Skin epidermis (tissue), 12 donors: ENCODE measurements around the gene TFCP2L1.

Experiments used
- H3K27ac ChIP-seq, 21 experiments: fragments of 200-600 bp; sonication (generic) in 11 of 21; one replicate each; pipeline ENCODE4 v1.5.0; 2020; ENCODE audit warnings: mild to moderate bottlenecking in 3 of 21, inconsistent platforms in 2 of 21, moderate library complexity in 2 of 21
- H3K4me3 ChIP-seq, 7 experiments: fragments of 200-600 bp; sonication (generic) in 2 of 7; one replicate each; pipeline ENCODE4 v1.5.0; 2020; ENCODE audit warnings: inconsistent platforms in 2 of 7, mild to moderate bottlenecking in 2 of 7, moderate library complexity in 1 of 7

Gene TFCP2L1

GRCh38 chr2:121186261-121186660 lies 98.7 kb downstream of the TFCP2L1 start:
- H3K4me3 ChIP-seq = no peak overlapping the region
- H3K27ac ChIP-seq = peak overlapping the region in 7 of 21 experiments; percentile 16 to 69 (median 50)

- H3K27ac ChIP-seq = peak overlapping the region in 8 of 21 experiments; percentile 41 to 69 (median 56)
- H3K4me3 ChIP-seq = no peak overlapping the region
Measured at GRCh38 chr2:121185571-121186074, 99.4 kb downstream of the TFCP2L1 start.

- Histone ChIP-seq H3K27ac (peak overlapping the region in 6 of 21 experiments; percentile 6 to 62 (median 59)), H3K4me3 (no peak overlapping the region)
Measured at GRCh38 chr2:121185111-121185510, 99.9 kb downstream of the TFCP2L1 start.

GRCh38 chr2:121184248-121184862 lies 100.6 kb downstream of the TFCP2L1 start:
- no peak overlapping the region for H3K27ac ChIP-seq
- H3K4me3 ChIP-seq = no peak overlapping the region

GRCh38 chr2:121182520-121182919 lies 102.5 kb downstream of the TFCP2L1 start:
- no peak overlapping the region for H3K4me3 ChIP-seq

GRCh38 chr2:121179467-121179866 lies 105.5 kb downstream of the TFCP2L1 start:
- no peak overlapping the region for H3K27ac ChIP-seq
- H3K4me3 ChIP-seq = no peak overlapping the region

More at GRCh38 chr2:121182520-121182919, 102.5 kb downstream of the TFCP2L1 start:
- H3K27ac ChIP-seq = peak overlapping the region in 1 of 21 experiments; percentile 18

- H3K27ac ChIP-seq = no peak overlapping the region
Measured at GRCh38 chr2:121178730-121179129, 106.3 kb downstream of the TFCP2L1 start.

GRCh38 chr2:121177896-121178295 lies 107.1 kb downstream of the TFCP2L1 start:
- Histone ChIP-seq H3K4me3 (no peak overlapping the region), H3K27ac (no peak overlapping the region)

More at GRCh38 chr2:121178730-121179129, 106.3 kb downstream of the TFCP2L1 start:
- no peak overlapping the region for H3K4me3 ChIP-seq

- Histone ChIP-seq H3K27ac (peak overlapping the region in 16 of 21 experiments; percentile 21 to 82 (median 60)), H3K4me3 (no peak overlapping the region)
Measured at GRCh38 chr2:121175326-121175725, 109.7 kb downstream of the TFCP2L1 start.

GRCh38 chr2:121173806-121174205 lies 111.2 kb downstream of the TFCP2L1 start:
- Histone ChIP-seq H3K27ac (peak overlapping the region in 10 of 21 experiments; percentile 23 to 81 (median 58)), H3K4me3 (no peak overlapping the region)

- H3K27ac ChIP-seq = peak overlapping the region in 5 of 21 experiments; percentile 3 to 81 (median 46)
- no peak overlapping the region for H3K4me3 ChIP-seq
Measured at GRCh38 chr2:121173112-121173511, 111.9 kb downstream of the TFCP2L1 start.

GRCh38 chr2:121172456-121172855 lies 112.5 kb downstream of the TFCP2L1 start:
- peak overlapping the region in 10 of 21 experiments; percentile 9 to 72 (median 48) for H3K27ac ChIP-seq
- no peak overlapping the region for H3K4me3 ChIP-seq

- Histone ChIP-seq H3K4me3 (no peak overlapping the region), H3K27ac (peak overlapping the region in 9 of 21 experiments; percentile 33 to 72 (median 49))
Measured at GRCh38 chr2:121171625-121172119, 113.3 kb downstream of the TFCP2L1 start.

- Histone ChIP-seq H3K27ac (no peak overlapping the region), H3K4me3 (no peak overlapping the region)
Measured at GRCh38 chr2:121170577-121170976, 114.4 kb downstream of the TFCP2L1 start.

- Histone ChIP-seq H3K4me3 (no peak overlapping the region), H3K27ac (no peak overlapping the region)
Measured at GRCh38 chr2:121167411-121167810, 117.6 kb downstream of the TFCP2L1 start.
